Testis (tissue), 2 donors: ENCODE measurements around the gene AQP9.

Experiments used
- CTCF ChIP-seq, 3 experiments: fragments of 450-650 bp in 2 of 3; fragments of 200-600 bp in 1 of 3; sonication (generic) in 1 of 3; IDR thresholded peaks; one replicate each; pipeline ENCODE4 v1.5.1; 2016 to 2019; ENCODE audit warnings: antibody characterized with exemption in 3 of 3, mild to moderate bottlenecking in 2 of 3, moderate library complexity in 1 of 3
- POLR2A ChIP-seq: fragments of 450-650 bp; IDR thresholded peaks from one replicate; pipeline ENCODE4 v1.6.1; 2017; ENCODE audit warnings: antibody characterized with exemption, mild to moderate bottlenecking, moderate library complexity

- TF ChIP-seq POLR2A: no peak
- TF ChIP-seq CTCF (IDR thresholded peaks at IDR 0.05): no peak
Measured at GRCh38 chr15:58139989-58140522, 1.9 kb downstream of the AQP9 start.
